ENCODE results near the gene C1QTNF8.

DNA sequence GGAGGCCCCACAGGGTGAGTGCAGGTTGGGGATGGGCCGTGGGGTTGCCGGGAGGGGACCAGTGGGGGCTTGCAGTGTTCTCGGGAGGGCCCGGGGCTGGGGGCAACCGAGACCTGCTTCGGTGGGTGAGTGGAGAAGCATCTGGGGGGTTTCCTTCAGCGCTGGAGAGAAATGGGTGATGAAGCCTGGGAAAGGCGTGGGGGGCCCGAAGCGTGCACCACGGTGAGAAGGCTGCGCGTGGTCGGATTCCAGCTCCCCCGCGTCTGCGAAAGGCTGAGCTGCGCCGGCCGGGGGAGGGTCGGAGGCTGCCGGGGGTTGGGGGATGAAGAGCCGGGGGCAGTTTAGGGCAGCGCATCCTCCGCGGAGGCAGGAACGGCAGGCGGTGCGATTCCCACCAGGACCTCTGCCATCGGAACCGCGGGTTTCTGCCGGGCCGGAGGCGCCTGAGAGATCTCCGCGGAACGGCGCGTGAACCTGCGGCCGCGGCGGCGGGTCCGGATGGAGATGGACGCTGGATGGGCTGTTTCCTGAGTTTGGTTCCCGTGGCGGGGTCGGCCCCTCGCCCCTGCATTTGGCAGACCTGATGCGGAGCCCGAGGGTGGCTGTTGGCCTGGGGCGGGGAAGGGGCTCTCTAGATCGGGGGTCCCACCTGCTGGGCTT is 30.4 kb downstream of the C1QTNF8 start:
- TF ChIP-seq, protein P1, sequence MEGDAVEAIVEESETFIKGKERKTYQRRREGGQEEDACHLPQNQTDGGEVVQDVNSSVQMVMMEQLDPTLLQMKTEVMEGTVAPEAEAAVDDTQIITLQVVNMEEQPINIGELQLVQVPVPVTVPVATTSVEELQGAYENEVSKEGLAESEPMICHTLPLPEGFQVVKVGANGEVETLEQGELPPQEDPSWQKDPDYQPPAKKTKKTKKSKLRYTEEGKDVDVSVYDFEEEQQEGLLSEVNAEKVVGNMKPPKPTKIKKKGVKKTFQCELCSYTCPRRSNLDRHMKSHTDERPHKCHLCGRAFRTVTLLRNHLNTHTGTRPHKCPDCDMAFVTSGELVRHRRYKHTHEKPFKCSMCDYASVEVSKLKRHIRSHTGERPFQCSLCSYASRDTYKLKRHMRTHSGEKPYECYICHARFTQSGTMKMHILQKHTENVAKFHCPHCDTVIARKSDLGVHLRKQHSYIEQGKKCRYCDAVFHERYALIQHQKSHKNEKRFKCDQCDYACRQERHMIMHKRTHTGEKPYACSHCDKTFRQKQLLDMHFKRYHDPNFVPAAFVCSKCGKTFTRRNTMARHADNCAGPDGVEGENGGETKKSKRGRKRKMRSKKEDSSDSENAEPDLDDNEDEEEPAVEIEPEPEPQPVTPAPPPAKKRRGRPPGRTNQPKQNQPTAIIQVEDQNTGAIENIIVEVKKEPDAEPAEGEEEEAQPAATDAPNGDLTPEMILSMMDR (IDR thresholded peaks at IDR 0.05): no peak
- no peak for TF ChIP-seq EZH2 (IDR thresholded peaks at IDR 0.05)

Measured in neural progenitor cell (in vitro differentiated cells).